Stomach (tissue), 4 donors: ENCODE data around the gene ELMOD3.

Experiments used
- POLR2A ChIP-seq, 4 donors: fragments of 450-650 bp; IDR thresholded peaks; one replicate each; pipeline ENCODE4 v1.6.1; 2016; ENCODE audit warnings: antibody characterized with exemption in 4 of 4, control low read depth in 2 of 4, mild to moderate bottlenecking in 1 of 4, moderate library complexity in 1 of 4
- TF ChIP-seq, protein P1 (sequence below), 7 experiments: fragments of 450-650 bp in 4 of 7; fragments of 200-600 bp in 3 of 7; sonication (generic) in 3 of 7; IDR thresholded peaks; one replicate each; pipeline ENCODE4 v1.5.1; 2016 to 2019; ENCODE audit warnings: antibody characterized with exemption in 7 of 7, control low read depth in 2 of 7, mild to moderate bottlenecking in 1 of 7

DNA sequence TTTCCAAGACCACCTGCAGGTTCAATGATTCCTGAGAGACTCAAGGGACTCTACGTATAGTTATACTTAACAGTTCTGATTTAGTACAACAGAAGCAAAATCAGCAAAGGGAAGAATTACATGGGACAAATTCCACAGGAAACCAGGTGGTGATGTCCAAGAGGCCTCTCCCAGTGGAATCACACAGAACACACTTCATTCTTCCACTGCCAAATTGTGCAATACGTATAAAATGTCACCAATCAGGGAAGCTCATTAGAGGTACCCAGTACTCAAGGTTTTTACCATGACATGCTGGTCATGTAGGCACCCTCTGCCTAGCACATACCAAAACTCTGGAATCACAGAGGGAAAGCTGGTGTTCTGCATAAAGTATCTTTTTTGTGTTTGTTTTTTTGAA is 33.2 kb downstream of the ELMOD3 start:
- TF ChIP-seq, protein P1, sequence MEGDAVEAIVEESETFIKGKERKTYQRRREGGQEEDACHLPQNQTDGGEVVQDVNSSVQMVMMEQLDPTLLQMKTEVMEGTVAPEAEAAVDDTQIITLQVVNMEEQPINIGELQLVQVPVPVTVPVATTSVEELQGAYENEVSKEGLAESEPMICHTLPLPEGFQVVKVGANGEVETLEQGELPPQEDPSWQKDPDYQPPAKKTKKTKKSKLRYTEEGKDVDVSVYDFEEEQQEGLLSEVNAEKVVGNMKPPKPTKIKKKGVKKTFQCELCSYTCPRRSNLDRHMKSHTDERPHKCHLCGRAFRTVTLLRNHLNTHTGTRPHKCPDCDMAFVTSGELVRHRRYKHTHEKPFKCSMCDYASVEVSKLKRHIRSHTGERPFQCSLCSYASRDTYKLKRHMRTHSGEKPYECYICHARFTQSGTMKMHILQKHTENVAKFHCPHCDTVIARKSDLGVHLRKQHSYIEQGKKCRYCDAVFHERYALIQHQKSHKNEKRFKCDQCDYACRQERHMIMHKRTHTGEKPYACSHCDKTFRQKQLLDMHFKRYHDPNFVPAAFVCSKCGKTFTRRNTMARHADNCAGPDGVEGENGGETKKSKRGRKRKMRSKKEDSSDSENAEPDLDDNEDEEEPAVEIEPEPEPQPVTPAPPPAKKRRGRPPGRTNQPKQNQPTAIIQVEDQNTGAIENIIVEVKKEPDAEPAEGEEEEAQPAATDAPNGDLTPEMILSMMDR (IDR thresholded peaks at IDR 0.05), result no peak
- no peak for TF ChIP-seq POLR2A (IDR thresholded peaks at IDR 0.05)
